GM23338 (cell line): ENCODE measurements around the gene NTNG2. TPM values are rescaled to one million over a fixed set of nuclear protein-coding genes. Genes with fewer than 3 reads are reported as not detected.

Source experiments
- ATAC-seq: fragments of 200-7000 bp; cut with Tn5 transposase; 3 replicates; pipeline ENCODE4 v1.9.1; 2020
- DNase-seq: peaks from one replicate; pipeline ENCODE4 v3.0.0-alpha.2; 2015; ENCODE audit warnings: low spot score
- H2AFZ ChIP-seq: fragments of 200-600 bp; sonication (generic); 2 replicates; pipeline ENCODE4 v1.8.0; 2016; ENCODE audit warnings: antibody characterized with exemption, mild to moderate bottlenecking, moderate library complexity
- H3F3A ChIP-seq: fragments of 200-600 bp; sonication (generic); replicated peaks from 2 replicates; pipeline ENCODE4 v1.8.0; 2017; ENCODE audit warnings: antibody characterized with exemption, mixed run types, low read depth
- H3K27ac ChIP-seq: fragments of 200-600 bp; sonication (generic); 2 replicates; pipeline ENCODE4 v1.6.1; 2016; ENCODE audit warnings: low read depth
- H3K27me3 ChIP-seq: fragments of 200-600 bp; sonication (generic); 2 replicates; pipeline ENCODE4 v1.8.0; 2016; ENCODE audit warnings: mild to moderate bottlenecking, mixed run types, moderate library complexity; ENCODE audit not compliant: insufficient read depth
- H3K36me3 ChIP-seq: fragments of 200-600 bp; sonication (generic); 2 replicates; pipeline ENCODE4 v1.8.0; 2016; ENCODE audit warnings: mild to moderate bottlenecking; ENCODE audit not compliant: insufficient read depth
- H3K4me1 ChIP-seq: fragments of 200-600 bp; sonication (generic); 2 replicates; pipeline ENCODE4 v1.8.0; 2016; ENCODE audit warnings: mild to moderate bottlenecking, moderate library complexity; ENCODE audit not compliant: insufficient read depth
- H3K4me2 ChIP-seq: fragments of 200-600 bp; sonication (generic); 2 replicates; pipeline ENCODE4 v1.7.1; 2017; ENCODE audit warnings: mixed run types
- H3K4me3 ChIP-seq: fragments of 200-600 bp; sonication (generic); 2 replicates; pipeline ENCODE4 v1.6.1; 2016; ENCODE audit warnings: mixed run types
- H3K79me2 ChIP-seq: fragments of 200-600 bp; sonication (generic); replicated peaks from 2 replicates; pipeline ENCODE4 v1.8.0; 2017; ENCODE audit warnings: mild to moderate bottlenecking; ENCODE audit not compliant: insufficient read depth
- H3K9me2 ChIP-seq: fragments of 200-600 bp; sonication (generic); 2 replicates; pipeline ENCODE4 v1.8.0; 2017; ENCODE audit not compliant: insufficient read depth
- H4K20me1 ChIP-seq: fragments of 200-600 bp; sonication (generic); replicated peaks from 2 replicates; pipeline ENCODE4 v1.8.0; 2017; ENCODE audit warnings: mild to moderate bottlenecking; ENCODE audit not compliant: insufficient read depth
- H3K27ac Mint-ChIP-seq: 2 replicates; pipeline ENCODE4 v1.8.0; 2020; ENCODE audit warnings: inconsistent platforms, mild to moderate bottlenecking, moderate library complexity, mixed read lengths
- H3K27me3 Mint-ChIP-seq: 3 replicates; pipeline ENCODE4 v1.8.0; 2022; ENCODE audit warnings: low read depth, mild to moderate bottlenecking, moderate library complexity, mixed read lengths, inconsistent platforms; ENCODE audit not compliant: insufficient read depth, poor library complexity
- H3K36me3 Mint-ChIP-seq: 3 replicates; pipeline ENCODE4 v1.8.0; 2021; ENCODE audit warnings: low read depth, mild to moderate bottlenecking, inconsistent platforms, moderate library complexity, mixed read lengths
- H3K4me1 Mint-ChIP-seq: 3 replicates; pipeline ENCODE4 v1.8.0; 2020; ENCODE audit warnings: mild to moderate bottlenecking, inconsistent platforms, mixed read lengths
- H3K4me3 Mint-ChIP-seq: 3 replicates; pipeline ENCODE4 v1.8.0; 2021; ENCODE audit warnings: moderate library complexity, mild to moderate bottlenecking, inconsistent platforms, mixed read lengths
- H3K9me3 Mint-ChIP-seq: 3 replicates; pipeline ENCODE4 v1.8.0; 2020; ENCODE audit warnings: moderate library complexity, mild to moderate bottlenecking, inconsistent platforms, mixed read lengths
- CREB1 ChIP-seq: fragments of 250-450 bp; sonication (Bioruptor Pico); IDR thresholded peaks from 2 replicates; pipeline ENCODE4 v1.5.0; 2020; ENCODE audit warnings: low read depth, mild to moderate bottlenecking, moderate library complexity
- CTCF ChIP-seq, 2 experiments: fragments of 200-600 bp in 1 of 2; sonication (generic) in 1 of 2; conservative IDR thresholded peaks; 2 replicates each; pipeline versions ENCODE4 v1.5.1 to v1.6.1; 2016 to 2017; ENCODE audit warnings: antibody characterized with exemption in 2 of 2, low read depth in 2 of 2, mild to moderate bottlenecking in 2 of 2, moderate library complexity in 1 of 2
- EZH2 ChIP-seq: fragments of 200-600 bp; sonication (generic); IDR thresholded peaks from one replicate; pipeline ENCODE4 v1.8.0; 2017; ENCODE audit warnings: antibody characterized with exemption, mild to moderate bottlenecking, low read depth; ENCODE audit not compliant: unreplicated experiment
- EZH2phosphoT487 ChIP-seq: fragments of 200-600 bp; sonication (generic); IDR thresholded peaks from one replicate; pipeline ENCODE4 v1.8.1; 2018; ENCODE audit warnings: antibody characterized with exemption; ENCODE audit not compliant: unreplicated experiment
- NANOG ChIP-seq: IDR thresholded peaks from 2 replicates; pipeline ENCODE4 v1.6.1; 2016; ENCODE audit warnings: antibody characterized with exemption, borderline replicate concordance
- POLR2AphosphoS5 ChIP-seq: IDR thresholded peaks from 2 replicates; pipeline ENCODE4 v1.6.1; 2016; ENCODE audit warnings: antibody characterized with exemption, low read depth
- STAT1 ChIP-seq: IDR thresholded peaks from one replicate; pipeline ENCODE4 v1.6.1; 2016; ENCODE audit warnings: antibody characterized with exemption; ENCODE audit not compliant: unreplicated experiment
- ZNF114 ChIP-seq: fragments of 250-450 bp; sonication (Bioruptor Pico); IDR thresholded peaks from 2 replicates; pipeline ENCODE4 v1.5.0; 2020; ENCODE audit warnings: mild to moderate bottlenecking, moderate library complexity
- ZNF331 ChIP-seq: fragments of 250-450 bp; sonication (Bioruptor Pico); IDR thresholded peaks from 2 replicates; pipeline ENCODE4 v1.5.0; 2020; ENCODE audit warnings: low read depth, mild to moderate bottlenecking, moderate library complexity
- polyA plus RNA-seq: library from polyadenylated mRNA; unstranded; fragments of >200 nt; fragmentation: Nextera tagmentation; extraction: Ambion mirVana; gene quantifications from 2 replicates; pipeline ENCODE4 v1.2.1, GENCODE V29; 2016
- total RNA-seq: library from RNA; depleted of rRNA; stranded (reverse); fragments of >200 nt; shearing (Covaris generic); gene quantifications from 2 replicates; pipeline ENCODE4 v1.2.3, GENCODE V29; 2014
- TF ChIP-seq, protein P1 (sequence below): fragments of 250-450 bp; sonication (Bioruptor Pico); IDR thresholded peaks from 2 replicates; pipeline ENCODE4 v1.5.0; 2020; ENCODE audit warnings: mild to moderate bottlenecking, moderate library complexity

The NTNG2 gene
- total and polyA plus RNA-seq, 2 experiments from 2014 or later, result 0.99 to 1.7 TPM

DNA sequence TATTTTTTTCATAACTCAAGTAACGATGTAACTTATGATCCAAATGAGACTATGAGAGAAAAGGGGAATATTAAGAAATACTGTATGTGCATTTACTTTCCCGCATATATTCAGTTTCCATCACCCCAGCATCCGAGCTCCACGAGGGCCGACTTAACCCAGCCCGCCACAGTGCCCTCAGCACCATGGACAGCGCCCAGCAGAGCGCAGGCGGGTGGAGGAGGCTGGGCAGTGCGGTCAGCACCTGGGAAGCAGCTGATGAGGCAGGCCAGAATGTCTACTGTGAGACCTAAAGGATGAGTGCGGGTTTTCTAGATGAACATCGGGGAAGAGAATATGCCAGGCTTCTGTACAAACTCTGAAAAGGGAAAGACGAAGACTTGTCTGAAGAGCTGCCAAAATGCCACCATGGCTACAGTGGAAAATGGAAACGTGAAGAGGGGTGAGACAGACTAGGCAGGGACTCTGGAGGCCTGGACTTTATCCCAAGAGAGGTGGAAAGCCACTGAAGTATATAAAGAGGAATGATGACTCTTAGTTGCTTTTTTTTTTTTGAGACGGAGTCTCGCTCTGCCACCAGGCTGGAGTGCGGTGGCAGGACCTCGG is 47.7 kb upstream of the NTNG2 start (continued):
- TF ChIP-seq EZH2, result no peak
- TF ChIP-seq ZNF114 (CRISPR knock-in tag), result no peak
- TF ChIP-seq NANOG, result no peak
- no peak for TF ChIP-seq ZNF331 (CRISPR knock-in tag)
- TF ChIP-seq CTCF (conservative IDR thresholded peaks at IDR 0.05; ENCODE audit: low read depth in 2 of 2), result no peak

GRCh38 chr9:132116583-132116982 is 45.3 kb upstream of the NTNG2 start:
- Mint-ChIP-seq H3K27ac (no peak overlapping the region), H3K4me1 (peaks cover 3% of the 10 kb centered on the region; the same call in 1 of the 3 replicates), H3K27me3 (peaks cover 8% of the 10 kb centered on the region), H3K36me3 (no peaks in the 10 kb centered on the region), H3K4me3 (no peak overlapping the region), H3K9me3 (no peaks in the 10 kb centered on the region)
- no peak overlapping the region for H3K27ac ChIP-seq
- ATAC-seq (no peak), DNase-seq (no peak)
- H3K9me2 ChIP-seq, result no peaks in the 10 kb centered on the region
- H4K20me1 ChIP-seq, result no peaks in the 10 kb centered on the region
- H3K4me1 ChIP-seq, result no peaks in the 10 kb centered on the region
- H3K4me3 ChIP-seq, result no peak overlapping the region
- no peaks in the 10 kb centered on the region for H3F3A ChIP-seq
- no peaks in the 10 kb centered on the region for H3K79me2 ChIP-seq
- no peak overlapping the region for H3K4me2 ChIP-seq
- H3K27me3 ChIP-seq, result no peaks in the 10 kb centered on the region
- H3K36me3 ChIP-seq, result no peaks in the 10 kb centered on the region
- H2AFZ ChIP-seq, result no peak overlapping the region
- TF ChIP-seq, protein P1, sequence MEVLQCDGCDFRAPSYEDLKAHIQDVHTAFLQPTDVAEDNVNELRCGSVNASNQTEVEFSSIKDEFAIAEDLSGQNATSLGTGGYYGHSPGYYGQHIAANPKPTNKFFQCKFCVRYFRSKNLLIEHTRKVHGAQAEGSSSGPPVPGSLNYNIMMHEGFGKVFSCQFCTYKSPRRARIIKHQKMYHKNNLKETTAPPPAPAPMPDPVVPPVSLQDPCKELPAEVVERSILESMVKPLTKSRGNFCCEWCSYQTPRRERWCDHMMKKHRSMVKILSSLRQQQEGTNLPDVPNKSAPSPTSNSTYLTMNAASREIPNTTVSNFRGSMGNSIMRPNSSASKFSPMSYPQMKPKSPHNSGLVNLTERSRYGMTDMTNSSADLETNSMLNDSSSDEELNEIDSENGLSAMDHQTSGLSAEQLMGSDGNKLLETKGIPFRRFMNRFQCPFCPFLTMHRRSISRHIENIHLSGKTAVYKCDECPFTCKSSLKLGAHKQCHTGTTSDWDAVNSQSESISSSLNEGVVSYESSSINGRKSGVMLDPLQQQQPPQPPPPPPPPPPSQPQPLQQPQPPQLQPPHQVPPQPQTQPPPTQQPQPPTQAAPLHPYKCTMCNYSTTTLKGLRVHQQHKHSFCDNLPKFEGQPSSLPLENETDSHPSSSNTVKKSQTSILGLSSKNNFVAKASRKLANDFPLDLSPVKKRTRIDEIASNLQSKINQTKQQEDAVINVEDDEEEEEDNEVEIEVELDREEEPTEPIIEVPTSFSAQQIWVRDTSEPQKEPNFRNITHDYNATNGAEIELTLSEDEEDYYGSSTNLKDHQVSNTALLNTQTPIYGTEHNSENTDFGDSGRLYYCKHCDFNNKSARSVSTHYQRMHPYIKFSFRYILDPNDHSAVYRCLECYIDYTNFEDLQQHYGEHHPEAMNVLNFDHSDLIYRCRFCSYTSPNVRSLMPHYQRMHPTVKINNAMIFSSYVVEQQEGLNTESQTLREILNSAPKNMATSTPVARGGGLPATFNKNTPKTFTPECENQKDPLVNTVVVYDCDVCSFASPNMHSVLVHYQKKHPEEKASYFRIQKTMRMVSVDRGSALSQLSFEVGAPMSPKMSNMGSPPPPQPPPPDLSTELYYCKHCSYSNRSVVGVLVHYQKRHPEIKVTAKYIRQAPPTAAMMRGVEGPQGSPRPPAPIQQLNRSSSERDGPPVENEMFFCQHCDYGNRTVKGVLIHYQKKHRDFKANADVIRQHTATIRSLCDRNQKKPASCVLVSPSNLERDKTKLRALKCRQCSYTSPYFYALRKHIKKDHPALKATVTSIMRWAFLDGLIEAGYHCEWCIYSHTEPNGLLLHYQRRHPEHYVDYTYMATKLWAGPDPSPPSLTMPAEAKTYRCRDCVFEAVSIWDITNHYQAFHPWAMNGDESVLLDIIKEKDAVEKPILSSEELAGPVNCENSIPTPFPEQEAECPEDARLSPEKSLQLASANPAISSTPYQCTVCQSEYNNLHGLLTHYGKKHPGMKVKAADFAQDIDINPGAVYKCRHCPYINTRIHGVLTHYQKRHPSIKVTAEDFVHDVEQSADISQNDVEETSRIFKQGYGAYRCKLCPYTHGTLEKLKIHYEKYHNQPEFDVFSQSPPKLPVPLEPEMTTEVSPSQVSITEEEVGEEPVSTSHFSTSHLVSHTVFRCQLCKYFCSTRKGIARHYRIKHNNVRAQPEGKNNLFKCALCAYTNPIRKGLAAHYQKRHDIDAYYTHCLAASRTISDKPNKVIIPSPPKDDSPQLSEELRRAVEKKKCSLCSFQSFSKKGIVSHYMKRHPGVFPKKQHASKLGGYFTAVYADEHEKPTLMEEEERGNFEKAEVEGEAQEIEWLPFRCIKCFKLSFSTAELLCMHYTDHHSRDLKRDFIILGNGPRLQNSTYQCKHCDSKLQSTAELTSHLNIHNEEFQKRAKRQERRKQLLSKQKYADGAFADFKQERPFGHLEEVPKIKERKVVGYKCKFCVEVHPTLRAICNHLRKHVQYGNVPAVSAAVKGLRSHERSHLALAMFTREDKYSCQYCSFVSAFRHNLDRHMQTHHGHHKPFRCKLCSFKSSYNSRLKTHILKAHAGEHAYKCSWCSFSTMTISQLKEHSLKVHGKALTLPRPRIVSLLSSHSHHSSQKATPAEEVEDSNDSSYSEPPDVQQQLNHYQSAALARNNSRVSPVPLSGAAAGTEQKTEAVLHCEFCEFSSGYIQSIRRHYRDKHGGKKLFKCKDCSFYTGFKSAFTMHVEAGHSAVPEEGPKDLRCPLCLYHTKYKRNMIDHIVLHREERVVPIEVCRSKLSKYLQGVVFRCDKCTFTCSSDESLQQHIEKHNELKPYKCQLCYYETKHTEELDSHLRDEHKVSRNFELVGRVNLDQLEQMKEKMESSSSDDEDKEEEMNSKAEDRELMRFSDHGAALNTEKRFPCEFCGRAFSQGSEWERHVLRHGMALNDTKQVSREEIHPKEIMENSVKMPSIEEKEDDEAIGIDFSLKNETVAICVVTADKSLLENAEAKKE, result no peak
- TF ChIP-seq EZH2phosphoT487 (no peak), STAT1 (no peak), NANOG (no peak), POLR2AphosphoS5 (no peak), EZH2 (no peak), ZNF331 (CRISPR knock-in tag) (no peak), CREB1 (CRISPR knock-in tag) (no peak), ZNF114 (CRISPR knock-in tag) (no peak), CTCF (conservative IDR thresholded peaks at IDR 0.05; ENCODE audit: low read depth in 2 of 2) (no peak)
